ENCODE results near the gene SIRPD.
"Not testable (repeated sequence)": the region's sequence is repeated elsewhere in the genome, so short reads cannot be mapped to it uniquely, and the experiment has no call there.

SIRPD gene

GRCh38 chr20:1497371-1497770 lies 60.1 kb downstream of the SIRPD start:
- H3K27me3 Mint-ChIP-seq (ENCODE audit: low read depth): peaks cover 61% of the 10 kb centered on the region

GRCh38 chr20:1496930-1497329 lies 60.6 kb downstream of the SIRPD start:
- Mint-ChIP-seq H3K4me3 (no peak overlapping the region), H3K9me3 (no peaks in the 10 kb centered on the region), H3K36me3 (ENCODE audit: low read depth) (no peaks in the 10 kb centered on the region), H3K27ac (no peak overlapping the region), H3K4me1 (ENCODE audit: low read depth) (no peaks in the 10 kb centered on the region), H3K27me3 (ENCODE audit: low read depth) (peaks cover 58% of the 10 kb centered on the region)
- no peak for DNase-seq (ENCODE audit: low spot score)

More at GRCh38 chr20:1497371-1497770, 60.1 kb downstream of the SIRPD start:
- H3K36me3 Mint-ChIP-seq (ENCODE audit: low read depth); H3K4me1 Mint-ChIP-seq (ENCODE audit: low read depth); H3K9me3 Mint-ChIP-seq; H3K27ac Mint-ChIP-seq; DNase-seq (ENCODE audit: low spot score); H3K4me3 Mint-ChIP-seq: not testable (repeated sequence)

GRCh38 chr20:1494436-1494835 lies 63.1 kb downstream of the SIRPD start:
- no peaks in the 10 kb centered on the region for H3K36me3 Mint-ChIP-seq (ENCODE audit: low read depth)
- H3K4me3 Mint-ChIP-seq: no peak overlapping the region
- DNase-seq (ENCODE audit: low spot score): no peak
- H3K27ac Mint-ChIP-seq: no peak overlapping the region
- H3K4me1 Mint-ChIP-seq (ENCODE audit: low read depth): no peaks in the 10 kb centered on the region
- H3K27me3 Mint-ChIP-seq (ENCODE audit: low read depth): peaks cover 62% of the 10 kb centered on the region
- no peaks in the 10 kb centered on the region for H3K9me3 Mint-ChIP-seq

GRCh38 chr20:1493536-1493935 lies 64.0 kb downstream of the SIRPD start:
- no peak overlapping the region for H3K4me3 Mint-ChIP-seq
- DNase-seq (ENCODE audit: low spot score): no peak
- H3K9me3 Mint-ChIP-seq: no peaks in the 10 kb centered on the region
- no peaks in the 10 kb centered on the region for H3K36me3 Mint-ChIP-seq (ENCODE audit: low read depth)
- H3K27ac Mint-ChIP-seq: no peak overlapping the region
- H3K4me1 Mint-ChIP-seq (ENCODE audit: low read depth): no peaks in the 10 kb centered on the region
- peaks cover 62% of the 10 kb centered on the region for H3K27me3 Mint-ChIP-seq (ENCODE audit: low read depth)

GRCh38 chr20:1491860-1492642 lies 65.5 kb downstream of the SIRPD start:
- Mint-ChIP-seq H3K36me3 (ENCODE audit: low read depth) (no peaks in the 10 kb centered on the region), H3K27me3 (ENCODE audit: low read depth) (peaks cover 64% of the 10 kb centered on the region), H3K4me1 (ENCODE audit: low read depth) (no peaks in the 10 kb centered on the region), H3K27ac (no peak overlapping the region), H3K4me3 (no peak overlapping the region), H3K9me3 (no peaks in the 10 kb centered on the region)
- DNase-seq (ENCODE audit: low spot score): no peak

- no peaks in the 10 kb centered on the region for H3K4me1 Mint-ChIP-seq (ENCODE audit: low read depth)
- DNase-seq (ENCODE audit: low spot score): no peak
- no peak within 1 kb of the TSS for H3K4me3 Mint-ChIP-seq
- no peaks in the 10 kb centered on the region for H3K36me3 Mint-ChIP-seq (ENCODE audit: low read depth)
- peaks cover 61% of the 10 kb centered on the region for H3K27me3 Mint-ChIP-seq (ENCODE audit: low read depth)
- H3K27ac Mint-ChIP-seq: no peak within 1 kb of the TSS
- H3K9me3 Mint-ChIP-seq: no peaks in the 10 kb centered on the region
Measured at GRCh38 chr20:1491281-1491840, 66.1 kb downstream of the SIRPD start, which contains the start of gene SIRPB2. Gene SIRPB2 (minus strand): TSS chr20:1491420. CDS start chr20:1491359, 61 bp downstream.

- no peaks in the 10 kb centered on the region for H3K36me3 Mint-ChIP-seq (ENCODE audit: low read depth)
- no peak for DNase-seq (ENCODE audit: low spot score)
- H3K4me1 Mint-ChIP-seq (ENCODE audit: low read depth): no peaks in the 10 kb centered on the region
- H3K27ac Mint-ChIP-seq: no peak overlapping the region
- no peaks in the 10 kb centered on the region for H3K9me3 Mint-ChIP-seq
- no peak overlapping the region for H3K4me3 Mint-ChIP-seq
- H3K27me3 Mint-ChIP-seq (ENCODE audit: low read depth): peaks cover 56% of the 10 kb centered on the region
Measured at GRCh38 chr20:1490643-1491195, 66.8 kb downstream of the SIRPD start.

GRCh38 chr20:1489764-1490436 lies 67.6 kb downstream of the SIRPD start:
- DNase-seq (ENCODE audit: low spot score): no peak
- no peak overlapping the region for H3K4me3 Mint-ChIP-seq
- H3K27me3 Mint-ChIP-seq (ENCODE audit: low read depth): peaks cover 55% of the 10 kb centered on the region
- H3K27ac Mint-ChIP-seq: no peak overlapping the region
- no peaks in the 10 kb centered on the region for H3K36me3 Mint-ChIP-seq (ENCODE audit: low read depth)
- no peaks in the 10 kb centered on the region for H3K4me1 Mint-ChIP-seq (ENCODE audit: low read depth)
- no peaks in the 10 kb centered on the region for H3K9me3 Mint-ChIP-seq

GRCh38 chr20:1489325-1489724 lies 68.2 kb downstream of the SIRPD start:
- H3K4me3 Mint-ChIP-seq: no peak overlapping the region
- H3K9me3 Mint-ChIP-seq: no peaks in the 10 kb centered on the region
- DNase-seq (ENCODE audit: low spot score): no peak
- no peaks in the 10 kb centered on the region for H3K36me3 Mint-ChIP-seq (ENCODE audit: low read depth)
- H3K4me1 Mint-ChIP-seq (ENCODE audit: low read depth): peaks cover 2% of the 10 kb centered on the region
- H3K27ac Mint-ChIP-seq: no peak overlapping the region
- peaks cover 56% of the 10 kb centered on the region for H3K27me3 Mint-ChIP-seq (ENCODE audit: low read depth)

GRCh38 chr20:1486566-1486965 lies 70.9 kb downstream of the SIRPD start:
- Mint-ChIP-seq H3K4me3 (no peak overlapping the region), H3K36me3 (ENCODE audit: low read depth) (no peaks in the 10 kb centered on the region), H3K27ac (no peak overlapping the region), H3K27me3 (ENCODE audit: low read depth) (peaks cover 66% of the 10 kb centered on the region), H3K4me1 (ENCODE audit: low read depth) (peaks cover 5% of the 10 kb centered on the region), H3K9me3 (no peaks in the 10 kb centered on the region)
- no peak for DNase-seq (ENCODE audit: low spot score)

GRCh38 chr20:1484438-1485116 lies 72.9 kb downstream of the SIRPD start:
- no peak overlapping the region for H3K4me3 Mint-ChIP-seq
- H3K4me1 Mint-ChIP-seq (ENCODE audit: low read depth): peaks cover 5% of the 10 kb centered on the region
- H3K27me3 Mint-ChIP-seq (ENCODE audit: low read depth): peaks cover 55% of the 10 kb centered on the region
- no peaks in the 10 kb centered on the region for H3K9me3 Mint-ChIP-seq
- DNase-seq (ENCODE audit: low spot score): no peak
- H3K36me3 Mint-ChIP-seq (ENCODE audit: low read depth): no peaks in the 10 kb centered on the region
- H3K27ac Mint-ChIP-seq: no peak overlapping the region

Data from T-helper 2 cell treated with Interferon-gamma antibody and Interleukin-4, amounts not matched to agents 5 μg/mL and 100 μg/mL, for 36 hours (primary cell).